Measurements from ENCODE around the gene INAFM1.
"Not testable (repeated sequence)": the region's sequence is repeated elsewhere in the genome, so short reads cannot be mapped to it uniquely, and the experiment has no call there.

Gene INAFM1

GRCh38 chr19:47240996-47241918 lies 33.4 kb upstream of the INAFM1 start:
- DNase-seq (ENCODE audit: low spot score) (peak; percentile 43), FAIRE-seq (no peak)

GRCh38 chr19:47241919-47242577 lies 32.6 kb upstream of the INAFM1 start:
- FAIRE-seq (no peak), DNase-seq (ENCODE audit: low spot score) (no peak)

- DNase-seq (ENCODE audit: low spot score) (no peak), FAIRE-seq (no peak)
These were observed 31.3 kb upstream of the INAFM1 start for GRCh38 chr19:47243364-47243775.

- peak; percentile 91 for DNase-seq (ENCODE audit: low spot score)
- FAIRE-seq, result no peak
These were observed 30.7 kb upstream of the INAFM1 start for GRCh38 chr19:47243776-47244547.

GRCh38 chr19:47247308-47247990 lies 27.2 kb upstream of the INAFM1 start:
- FAIRE-seq, result no peak
- DNase-seq (ENCODE audit: low spot score), result no peak

GRCh38 chr19:47253016-47253415 lies 21.7 kb upstream of the INAFM1 start:
- not testable (repeated sequence) for FAIRE-seq

GRCh38 chr19:47253467-47253881 lies 21.2 kb upstream of the INAFM1 start:
- peak; percentile 60 for FAIRE-seq
- peak; percentile 74 for DNase-seq (ENCODE audit: low spot score)

More at GRCh38 chr19:47253016-47253415, 21.7 kb upstream of the INAFM1 start:
- not testable (repeated sequence) for DNase-seq (ENCODE audit: low spot score)

GRCh38 chr19:47253970-47254369 lies 20.7 kb upstream of the INAFM1 start:
- DNase-seq (ENCODE audit: low spot score) (no peak), FAIRE-seq (no peak)

GRCh38 chr19:47255879-47256692 lies 18.6 kb upstream of the INAFM1 start, which contains the start of gene CCDC9:
TSS of gene CCDC9 (plus strand) at chr19:47256525. CDS start at chr19:47258401, 1,876 bp downstream.
- DNase-seq (ENCODE audit: low spot score) (peak; percentile 83), FAIRE-seq (no peak)

GRCh38 chr19:47256693-47257410 lies 17.8 kb upstream of the INAFM1 start:
- FAIRE-seq (peak; percentile 90), DNase-seq (ENCODE audit: low spot score) (peak; percentile 97)

- FAIRE-seq, result no peak
- no peak for DNase-seq (ENCODE audit: low spot score)
These were observed 17.1 kb upstream of the INAFM1 start for GRCh38 chr19:47257411-47258169.

GRCh38 chr19:47258434-47258833 lies 16.3 kb upstream of the INAFM1 start:
- FAIRE-seq, result no peak

GRCh38 chr19:47258895-47259555 lies 15.7 kb upstream of the INAFM1 start:
- DNase-seq (ENCODE audit: low spot score) (no peak), FAIRE-seq (no peak)

More at GRCh38 chr19:47258434-47258833, 16.3 kb upstream of the INAFM1 start:
- no peak for DNase-seq (ENCODE audit: low spot score)

GRCh38 chr19:47260476-47260875 lies 14.2 kb upstream of the INAFM1 start:
- no peak for FAIRE-seq
- no peak for DNase-seq (ENCODE audit: low spot score)

- not testable (repeated sequence) for DNase-seq (ENCODE audit: low spot score)
These were observed 12.5 kb upstream of the INAFM1 start for GRCh38 chr19:47261946-47262793.

GRCh38 chr19:47264629-47265028 lies 10.1 kb upstream of the INAFM1 start:
- DNase-seq (ENCODE audit: low spot score), result no peak
- no peak for FAIRE-seq

More at GRCh38 chr19:47261946-47262793, 12.5 kb upstream of the INAFM1 start:
- FAIRE-seq, result not testable (repeated sequence)

GRCh38 chr19:47266401-47266941 lies 8.2 kb upstream of the INAFM1 start:
- FAIRE-seq, result no peak

More at GRCh38 chr19:47266401-47266941, 8.2 kb upstream of the INAFM1 start:
- DNase-seq (ENCODE audit: low spot score), result no peak
